GM20000 (cell line): Measurements from ENCODE around the gene PARVA.

Source experiments
- DNase-seq: peaks from one replicate; pipeline ENCODE4 v3.0.0; 2012; ENCODE audit warnings: low spot score
- TF ChIP-seq, protein P1 (sequence below): IDR thresholded peaks from 2 replicates; pipeline ENCODE4 v1.5.1; 2012; ENCODE audit warnings: mild to moderate bottlenecking, control low read depth; ENCODE audit errors: extremely low read depth, missing control alignments

Gene PARVA

DNA sequence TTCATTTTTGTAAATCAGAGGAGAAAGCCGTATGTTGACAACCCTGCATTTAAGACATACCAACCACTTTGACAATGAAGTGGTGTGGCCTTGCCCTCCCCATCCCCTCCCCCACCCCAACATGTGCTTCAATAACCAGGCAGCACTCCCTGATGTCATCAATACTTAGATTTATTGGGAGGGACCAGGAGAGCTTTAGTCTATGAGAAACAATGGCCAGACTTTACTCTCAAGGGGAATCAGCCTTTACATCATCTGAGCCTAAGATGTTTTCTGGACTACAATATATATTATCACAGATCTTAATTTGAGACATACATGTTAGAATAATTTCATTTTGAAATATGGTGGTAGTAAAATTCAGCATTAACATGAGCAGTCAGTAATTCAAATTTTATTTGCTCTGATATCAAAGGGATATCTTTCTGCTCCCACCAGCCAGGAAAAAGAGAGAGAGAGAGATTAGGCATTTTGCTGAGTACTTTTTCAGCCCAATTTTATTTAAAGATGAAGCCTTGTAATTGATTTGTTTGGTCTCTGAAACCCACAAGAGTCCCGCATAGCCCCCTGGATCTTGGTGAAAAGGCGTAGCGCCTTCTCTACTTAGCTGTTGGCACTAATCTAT lies 38.1 kb downstream of the PARVA start:
- DNase-seq, result no peak
- TF ChIP-seq, protein P1, sequence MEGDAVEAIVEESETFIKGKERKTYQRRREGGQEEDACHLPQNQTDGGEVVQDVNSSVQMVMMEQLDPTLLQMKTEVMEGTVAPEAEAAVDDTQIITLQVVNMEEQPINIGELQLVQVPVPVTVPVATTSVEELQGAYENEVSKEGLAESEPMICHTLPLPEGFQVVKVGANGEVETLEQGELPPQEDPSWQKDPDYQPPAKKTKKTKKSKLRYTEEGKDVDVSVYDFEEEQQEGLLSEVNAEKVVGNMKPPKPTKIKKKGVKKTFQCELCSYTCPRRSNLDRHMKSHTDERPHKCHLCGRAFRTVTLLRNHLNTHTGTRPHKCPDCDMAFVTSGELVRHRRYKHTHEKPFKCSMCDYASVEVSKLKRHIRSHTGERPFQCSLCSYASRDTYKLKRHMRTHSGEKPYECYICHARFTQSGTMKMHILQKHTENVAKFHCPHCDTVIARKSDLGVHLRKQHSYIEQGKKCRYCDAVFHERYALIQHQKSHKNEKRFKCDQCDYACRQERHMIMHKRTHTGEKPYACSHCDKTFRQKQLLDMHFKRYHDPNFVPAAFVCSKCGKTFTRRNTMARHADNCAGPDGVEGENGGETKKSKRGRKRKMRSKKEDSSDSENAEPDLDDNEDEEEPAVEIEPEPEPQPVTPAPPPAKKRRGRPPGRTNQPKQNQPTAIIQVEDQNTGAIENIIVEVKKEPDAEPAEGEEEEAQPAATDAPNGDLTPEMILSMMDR, result no peak

DNA sequence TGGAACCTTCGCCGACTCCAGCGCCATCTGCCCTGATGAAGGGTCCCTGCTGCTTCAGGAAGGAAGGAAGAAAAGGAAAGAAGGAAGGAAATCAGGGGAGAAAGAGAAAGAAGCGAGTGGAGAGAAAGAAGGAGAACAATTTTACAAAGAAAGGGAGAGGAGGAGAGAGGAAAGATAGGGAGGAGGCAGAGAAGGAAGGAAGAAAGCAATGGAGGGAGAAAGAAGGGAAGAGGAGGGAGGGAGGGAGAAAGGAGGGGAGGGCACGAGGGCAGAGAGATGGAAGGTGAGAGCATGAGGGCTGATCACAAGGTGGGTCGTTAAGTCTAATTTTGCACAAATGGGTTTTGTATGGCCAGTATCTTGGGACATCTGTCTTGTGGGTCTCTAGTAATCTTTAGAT lies 39.2 kb downstream of the PARVA start:
- TF ChIP-seq, protein P1, result no peak
- no peak for DNase-seq

DNA sequence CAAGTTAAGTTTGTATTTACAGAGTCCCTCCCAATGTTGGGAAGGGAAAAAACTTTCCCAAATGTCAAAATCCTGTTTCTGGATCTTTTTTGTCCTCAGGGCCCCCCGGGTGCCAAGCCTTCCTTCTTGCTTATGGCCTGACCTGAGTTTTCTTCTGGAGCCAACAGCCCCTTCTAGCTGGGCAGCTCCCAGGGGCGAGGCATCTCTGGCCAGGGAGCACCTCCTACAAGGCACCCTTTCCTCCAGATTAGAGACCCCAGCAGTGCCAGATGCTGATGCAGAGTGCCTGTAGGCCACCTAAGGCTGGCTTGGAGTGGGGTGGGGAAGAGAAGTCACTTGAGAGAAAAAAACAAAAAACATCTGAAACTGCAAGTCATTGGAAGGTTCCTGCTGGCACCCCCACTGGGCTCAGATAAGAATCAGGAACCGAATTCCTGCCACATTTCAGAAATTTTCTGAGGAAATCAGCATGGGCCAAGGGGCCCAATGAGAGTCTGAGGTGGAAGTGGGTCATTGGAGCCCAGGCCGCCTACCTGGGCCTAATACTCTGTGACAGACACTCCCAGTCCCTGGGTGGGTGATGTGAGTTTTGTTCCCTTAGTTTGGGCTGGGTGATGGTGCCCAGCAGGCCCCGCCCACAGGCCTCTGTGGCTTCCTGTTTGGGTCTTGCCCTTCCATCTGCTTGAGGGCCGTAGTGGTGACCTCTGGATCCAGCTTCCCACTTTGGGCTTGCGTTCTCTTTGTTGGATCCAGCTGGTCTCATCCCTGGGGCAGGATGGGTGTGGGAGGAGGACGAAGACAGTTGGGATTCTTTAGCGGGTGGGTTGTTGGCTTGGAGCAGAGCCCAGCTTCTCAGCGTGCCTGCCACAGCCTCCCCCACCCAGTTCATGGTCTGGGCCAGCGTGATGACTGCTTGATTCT lies 40.6 kb downstream of the PARVA start:
- TF ChIP-seq, protein P1, result no peak
- no peak for DNase-seq

DNA sequence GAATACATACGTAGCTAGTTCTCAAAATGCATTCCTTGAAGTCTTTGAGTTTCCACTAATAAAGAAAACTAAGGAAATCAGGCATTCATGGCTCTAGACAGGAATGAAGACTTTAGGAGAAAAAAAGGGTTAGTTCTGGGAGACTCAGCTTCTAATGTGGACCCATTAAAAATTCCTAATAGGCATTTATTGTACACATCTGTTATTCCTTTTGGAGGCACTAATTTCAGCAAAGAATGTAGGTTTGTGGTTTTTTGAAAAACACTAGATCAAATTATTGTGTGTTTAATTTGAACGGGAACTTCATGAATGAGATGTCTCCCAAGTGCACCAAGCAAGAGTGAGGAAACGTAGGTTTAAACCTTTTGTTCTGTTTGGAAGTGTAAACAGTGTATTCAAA lies 42.7 kb downstream of the PARVA start:
- TF ChIP-seq, protein P1, result no peak
- no peak for DNase-seq

DNA sequence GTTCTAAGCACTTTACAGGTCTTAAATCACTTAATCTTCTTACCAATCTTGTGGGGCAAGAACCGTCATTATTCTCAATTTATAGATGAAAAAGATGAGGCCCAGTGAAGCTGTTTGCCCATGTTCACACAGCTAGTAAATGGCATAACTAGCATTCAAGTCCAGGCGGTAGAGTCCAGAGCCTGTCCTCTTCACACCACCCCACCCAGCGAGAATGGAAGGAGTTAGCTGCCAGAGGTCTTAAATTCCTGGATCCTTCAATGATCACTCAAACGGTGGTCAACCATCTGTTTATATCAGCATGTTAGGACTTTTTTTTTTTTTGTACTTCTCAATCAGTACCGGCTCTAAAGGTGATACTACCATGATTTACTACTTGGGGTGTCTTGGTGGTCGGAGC lies 43.3 kb downstream of the PARVA start:
- no peak for DNase-seq
- TF ChIP-seq, protein P1, result no peak

DNA sequence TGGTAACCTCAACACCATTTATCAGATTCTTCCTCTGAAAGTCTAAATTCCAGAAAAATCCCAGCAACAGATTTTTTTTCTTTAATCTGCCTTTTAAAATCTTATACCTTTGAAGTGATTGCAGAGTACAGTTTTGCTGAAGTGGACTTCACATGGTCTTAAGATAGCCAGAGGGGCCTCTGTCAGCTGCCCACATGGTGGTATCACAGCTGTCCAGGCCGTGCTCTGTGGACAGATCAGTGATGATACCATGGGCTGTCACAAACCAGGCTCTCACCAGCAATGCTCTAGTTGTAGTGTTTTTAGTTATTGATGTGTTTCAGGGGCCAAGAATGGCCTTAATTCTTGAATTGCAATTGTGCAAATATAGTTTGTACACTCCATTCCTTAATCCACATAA lies 44.0 kb downstream of the PARVA start:
- TF ChIP-seq, protein P1, result no peak

DNA sequence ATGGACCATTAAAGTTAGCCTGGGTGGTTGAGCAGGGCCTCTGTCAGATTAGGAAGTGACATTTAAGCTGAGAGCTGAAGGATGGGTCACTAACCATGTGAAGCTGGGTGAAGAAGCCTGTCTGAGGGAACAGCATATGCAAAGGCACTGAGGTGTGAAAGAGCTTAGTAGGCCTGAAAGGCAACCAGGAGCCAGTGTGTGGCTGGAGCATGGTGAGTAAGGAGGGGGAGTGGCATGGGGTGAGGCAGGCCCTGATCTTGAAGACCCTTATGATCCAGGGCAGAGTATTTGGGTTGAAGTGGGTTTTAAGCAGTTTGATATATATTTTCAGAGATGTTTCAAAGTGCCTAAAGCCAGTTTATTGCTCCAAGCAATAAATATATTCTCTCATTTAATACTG lies 48.8 kb downstream of the PARVA start:
- TF ChIP-seq, protein P1, result no peak
- no peak for DNase-seq

More for the DNA sequence above, 44.0 kb downstream of the PARVA start:
- no peak for DNase-seq
